Kidney glomerular epithelial cell (primary cell): ENCODE measurements around the gene MELTF.
"Not testable (repeated sequence)": the region's sequence is repeated elsewhere in the genome, so short reads cannot be mapped to it uniquely, and the experiment has no call there.

Source experiments
- DNase-seq: peaks from one replicate; lab custom pipeline; 2025; lab: John Stamatoyannopoulos, UW

Gene MELTF

DNA sequence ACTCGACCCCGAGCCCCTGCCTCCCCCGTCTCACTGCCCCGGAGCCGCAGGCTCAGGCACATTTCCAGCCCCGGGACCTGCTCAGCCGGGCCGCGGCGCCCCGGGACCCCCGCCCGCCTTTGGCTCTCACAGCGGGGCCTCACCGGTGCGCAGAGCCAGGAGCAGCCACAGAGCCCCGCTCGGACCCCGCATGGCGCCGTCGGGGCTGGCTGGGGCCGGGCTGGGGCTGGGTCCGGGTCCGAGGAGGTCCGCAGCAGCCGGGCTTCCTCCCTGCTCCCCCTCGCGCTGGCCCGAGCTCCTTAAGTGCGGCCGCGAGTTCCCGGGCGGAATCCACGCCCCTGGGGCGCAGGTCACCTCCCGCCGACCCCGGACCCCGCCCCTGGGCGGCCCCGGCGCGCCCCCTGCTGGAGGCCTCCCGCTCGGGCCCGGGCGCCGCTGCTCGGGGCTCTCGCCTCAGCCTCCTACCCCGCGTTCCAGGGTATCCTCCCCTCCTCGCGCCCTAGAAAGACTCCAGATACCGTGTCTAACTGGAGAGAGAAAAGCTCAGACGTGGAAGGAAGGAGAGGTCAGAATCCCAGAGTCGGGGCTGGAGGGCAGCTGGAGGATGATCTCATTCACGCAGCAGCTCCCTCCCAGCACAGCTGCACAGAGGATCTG is at the start of gene MELTF:
TSS of gene MELTF (minus strand) at position 307 of the 657 bp plus-strand sequence. CDS start at position 192, 115 bp downstream.
- DNase-seq: no peak

GRCh38 chr3:197076415-197076814 is 46.8 kb upstream of the MELTF start:
- no peak for DNase-seq

DNA sequence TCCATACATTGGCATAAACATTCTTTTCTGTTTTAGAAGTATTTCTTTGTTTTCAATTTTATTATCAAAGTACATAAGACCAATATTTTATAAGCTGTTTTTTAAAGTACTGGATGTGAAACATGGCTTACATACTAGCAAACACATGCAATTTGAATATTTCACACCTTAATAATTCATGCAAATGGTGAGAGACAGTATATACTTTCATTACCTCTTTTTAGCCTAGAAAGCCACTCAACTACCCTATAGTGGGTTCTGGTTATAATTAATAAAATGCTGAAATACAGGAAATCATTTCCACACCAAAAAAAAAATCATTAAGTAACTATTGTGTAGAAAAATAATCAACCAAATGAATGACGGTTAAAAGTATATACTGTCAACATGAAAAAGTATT is 38.5 kb upstream of the MELTF start:
- DNase-seq: no peak

DNA sequence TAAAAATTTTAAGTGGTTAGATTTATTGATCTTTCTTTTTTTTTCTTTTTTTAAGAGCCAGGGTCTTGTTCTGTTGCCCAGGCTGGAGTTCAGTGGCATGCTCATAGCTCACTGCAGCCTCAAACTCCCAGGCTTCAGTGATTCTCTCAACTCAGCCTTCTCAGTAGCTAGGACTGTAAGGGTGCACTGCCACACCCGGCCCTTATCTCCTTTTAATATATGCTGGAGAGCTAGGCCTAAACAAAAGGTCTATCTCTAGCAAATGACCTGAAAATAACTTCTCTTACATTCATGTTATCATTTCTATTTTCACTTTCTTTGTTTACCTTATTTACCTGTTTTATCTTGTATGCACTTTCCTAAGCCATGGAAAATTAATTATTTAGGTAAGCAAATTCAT is 35.2 kb upstream of the MELTF start:
- no peak for DNase-seq

DNA sequence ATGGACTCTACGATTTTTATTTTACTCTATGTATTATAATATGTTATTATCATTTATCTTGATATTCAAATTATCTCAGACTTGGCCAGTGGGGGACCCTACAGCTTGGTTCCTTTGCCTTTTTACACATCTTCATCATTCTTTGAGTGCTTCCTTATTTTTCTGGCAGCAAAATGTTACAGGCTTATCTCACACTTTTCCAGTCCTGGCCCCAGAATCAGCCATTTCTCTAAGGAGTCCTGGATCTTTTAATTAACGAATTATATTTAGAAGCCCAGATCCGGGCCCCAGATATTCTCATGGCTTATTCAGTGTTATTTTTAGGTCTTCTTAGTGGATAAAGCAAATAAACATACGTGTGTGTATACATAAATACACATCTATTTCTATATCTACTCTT is 32.8 kb upstream of the MELTF start:
- no peak for DNase-seq

DNA sequence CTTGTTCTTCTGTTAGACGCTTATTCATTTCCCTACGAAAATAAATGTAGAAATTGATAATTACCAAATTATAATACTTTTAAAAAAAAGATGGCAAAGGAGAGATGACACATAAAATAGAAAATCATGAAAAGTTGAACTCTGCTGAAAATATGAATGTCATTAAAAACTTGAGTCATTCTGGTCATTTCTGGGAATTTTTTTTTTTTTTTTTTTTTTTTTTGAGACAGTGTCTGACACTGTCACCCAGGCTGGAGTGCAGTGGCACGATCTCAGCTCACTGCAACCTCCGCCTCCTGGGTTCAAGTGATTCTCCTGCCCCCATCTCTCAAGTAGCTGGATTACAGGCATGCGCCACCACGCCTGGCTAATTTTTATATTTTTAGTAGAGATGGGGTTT is 22.0 kb upstream of the MELTF start:
- DNase-seq: not testable (repeated sequence)

- DNase-seq: no peak
These were observed 20.9 kb upstream of the MELTF start for GRCh38 chr3:197050511-197050910.

GRCh38 chr3:197042539-197042938 is 12.9 kb upstream of the MELTF start:
- no peak for DNase-seq

DNA sequence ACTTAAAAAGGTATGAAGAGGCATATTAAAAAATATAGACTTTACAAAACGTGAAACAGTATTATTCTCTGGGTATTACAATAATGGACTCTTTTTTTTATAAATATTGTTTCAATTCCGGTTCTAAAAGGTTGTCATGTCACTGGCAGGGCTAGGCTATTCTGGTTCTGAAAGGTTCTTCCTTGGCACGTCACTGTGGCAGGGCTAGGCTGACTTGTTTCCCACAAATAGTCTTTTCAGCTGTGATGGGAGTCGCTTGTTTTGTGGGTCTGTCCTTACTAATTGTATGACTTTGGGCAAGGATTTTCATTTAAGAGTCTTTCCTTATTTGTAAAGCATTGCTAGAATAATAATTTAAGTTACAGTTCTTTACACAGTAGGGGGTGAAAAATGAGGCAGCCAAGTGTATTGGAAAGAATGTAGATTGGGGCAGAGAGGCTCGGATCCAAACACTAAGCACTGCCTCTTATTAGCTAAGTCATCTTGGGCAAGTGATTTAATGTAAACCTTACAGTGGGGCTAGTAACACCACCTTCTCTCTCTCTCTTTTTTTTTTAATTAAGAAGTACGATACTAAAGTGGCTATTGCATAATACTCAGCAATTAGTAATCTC is 12.4 kb upstream of the MELTF start:
- DNase-seq: no peak

GRCh38 chr3:197040658-197041057 is 11.0 kb upstream of the MELTF start:
- DNase-seq: no peak

- DNase-seq: no peak
These were observed 9.3 kb upstream of the MELTF start for GRCh38 chr3:197038679-197039462.

- DNase-seq: no peak
These were observed 6.0 kb upstream of the MELTF start for GRCh38 chr3:197035577-197035976.

DNA sequence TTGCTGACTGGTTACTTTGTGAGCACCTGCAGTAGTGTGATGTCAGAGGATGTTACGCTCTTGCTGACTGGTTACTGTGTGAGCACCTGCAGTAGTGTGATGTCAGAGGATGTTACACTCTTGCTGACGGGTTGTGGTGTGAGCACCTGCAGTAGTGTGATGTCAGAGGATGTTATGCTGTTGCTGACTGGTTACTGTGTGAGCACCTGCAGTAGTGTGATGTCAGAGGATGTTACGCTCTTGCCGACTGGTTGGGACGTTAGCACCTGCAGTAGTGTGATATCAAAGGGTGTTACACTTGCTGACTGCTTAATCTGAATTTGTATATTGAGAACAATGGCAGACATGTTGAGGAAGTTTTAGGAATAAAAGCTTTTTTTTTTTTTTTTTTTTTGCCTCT is 5.2 kb upstream of the MELTF start:
- DNase-seq: not testable (repeated sequence)

- DNase-seq: not testable (repeated sequence)
These were observed 4.1 kb upstream of the MELTF start for GRCh38 chr3:197033764-197034163.

DNA sequence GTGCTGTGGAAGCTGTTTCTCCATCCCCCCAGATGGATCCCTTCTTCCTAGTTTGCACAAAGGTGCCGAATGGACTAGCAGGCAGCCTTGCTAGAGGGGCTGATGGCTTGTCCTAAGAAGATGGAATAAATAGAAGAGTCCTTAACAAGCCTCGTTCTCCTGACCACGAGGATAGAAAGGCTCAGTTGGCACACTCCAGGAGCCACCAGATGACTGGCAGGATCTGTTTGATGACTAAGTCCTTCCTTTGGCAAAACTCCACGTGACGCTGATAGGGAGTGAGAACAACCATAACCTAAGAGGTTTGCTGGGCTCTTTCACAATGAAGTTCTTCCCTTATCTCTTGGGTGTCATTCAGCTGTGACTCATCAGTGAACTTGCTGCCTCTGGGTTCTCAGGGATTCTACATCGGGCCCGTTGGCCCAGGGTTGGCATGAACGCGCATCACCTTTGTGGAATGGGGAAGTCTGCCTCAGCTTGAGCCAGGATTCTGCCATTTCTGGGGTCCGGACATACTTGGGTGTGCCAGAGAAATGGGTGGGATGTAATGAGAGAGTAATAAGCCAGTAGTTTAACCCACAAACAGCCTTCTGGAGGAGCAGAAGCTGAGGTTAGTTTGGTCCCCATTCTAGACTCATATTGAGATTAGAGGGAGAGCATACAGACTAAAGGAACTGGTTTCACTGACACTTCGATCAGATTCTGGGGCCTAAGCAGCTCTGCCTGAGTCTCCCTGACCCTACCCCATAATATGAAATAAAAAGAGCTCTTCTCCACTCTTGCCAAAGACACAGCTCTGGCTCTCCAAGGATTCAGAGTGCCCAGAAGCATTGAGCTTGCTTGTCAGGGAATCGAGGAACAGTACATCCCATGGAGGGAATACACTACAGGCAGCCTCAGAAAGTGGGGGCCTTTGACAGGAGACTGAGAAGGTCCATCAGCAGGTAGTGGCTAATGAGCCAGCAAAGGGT is 2.0 kb upstream of the MELTF start:
- DNase-seq: no peak

- DNase-seq: no peak
These were observed 1.0 kb upstream of the MELTF start for GRCh38 chr3:197030379-197031314.

GRCh38 chr3:197028728-197029510 is 698 bp downstream of the MELTF start:
- no peak for DNase-seq

GRCh38 chr3:197027896-197028727 is 1.5 kb downstream of the MELTF start:
- no peak for DNase-seq
